PC-9 (cell line): Measurements from ENCODE around the gene GPR35. TPM values are rescaled to one million over a fixed set of nuclear protein-coding genes. Genes with fewer than 3 reads are reported as not detected.
A peak's percentile ranks its signal among the peaks of the same experiment; 100 is the strongest.

Experiments used
- BruUV-seq: library from RNA; stranded (reverse); fragments of 400-500 nt; replicated peaks from 2 replicates; lab custom pipeline; 2021; lab: Mats Ljungman, UMichigan
- CTCF ChIA-PET: fragments of 300-600 bp; sonication (Branson Sonifier 250); formaldehyde crosslinking; loops from one replicate; lab custom pipeline; 2022; ENCODE audit warnings: antibody characterized with exemption; lab: Charles Lee
- POLR2A ChIA-PET: fragments of 300-600 bp; sonication (Branson Sonifier 250); formaldehyde crosslinking; loops from one replicate; lab custom pipeline; 2022; ENCODE audit warnings: antibody characterized with exemption; ENCODE audit not compliant: unreplicated experiment; lab: Charles Lee
- DNase-seq, 2 experiments: peaks; one replicate each; pipeline versions ENCODE4 v3.0.0 to v3.0.0-alpha.2; 2015 to 2022; ENCODE audit warnings: mixed read lengths in 1 of 2
- H2AFZ ChIP-seq: fragments of 200-600 bp; sonication (generic); 2 replicates; pipeline ENCODE4 v1.8.1; 2017; ENCODE audit warnings: antibody characterized with exemption
- H3F3A ChIP-seq: fragments of 200-600 bp; sonication (generic); 2 replicates; pipeline ENCODE4 v1.8.1; 2017; ENCODE audit warnings: antibody characterized with exemption, mild to moderate bottlenecking, low read depth; ENCODE audit not compliant: insufficient read depth
- H3K27ac ChIP-seq: fragments of 200-600 bp; sonication (generic); 2 replicates; pipeline ENCODE4 v1.6.1; 2016; ENCODE audit warnings: mixed run types
- H3K27me3 ChIP-seq: fragments of 200-600 bp; sonication (generic); 2 replicates; pipeline ENCODE4 v1.6.1; 2016; ENCODE audit warnings: low read depth, mixed run types; ENCODE audit not compliant: insufficient read depth
- H3K36me3 ChIP-seq: fragments of 200-600 bp; sonication (generic); 2 replicates; pipeline ENCODE4 v1.6.1; 2016; ENCODE audit warnings: low read depth, mixed run types
- H3K4me1 ChIP-seq: fragments of 200-600 bp; sonication (generic); replicated peaks from 2 replicates; pipeline ENCODE4 v1.6.1; 2016; ENCODE audit warnings: mixed run types; ENCODE audit not compliant: insufficient read depth
- H3K4me2 ChIP-seq: fragments of 200-600 bp; sonication (generic); 2 replicates; pipeline ENCODE4 v1.6.1; 2017; ENCODE audit warnings: mixed run types
- H3K4me3 ChIP-seq: fragments of 200-600 bp; sonication (generic); 2 replicates; pipeline ENCODE4 v1.6.1; 2016; ENCODE audit warnings: mixed run types
- H3K79me2 ChIP-seq: fragments of 200-600 bp; sonication (generic); 2 replicates; pipeline ENCODE4 v1.6.1; 2017; ENCODE audit warnings: low read depth, mixed run types
- H3K9me2 ChIP-seq: fragments of 200-600 bp; sonication (generic); 2 replicates; pipeline ENCODE4 v1.8.1; 2017; ENCODE audit warnings: mild to moderate bottlenecking; ENCODE audit not compliant: insufficient read depth
- H3K9me3 ChIP-seq: fragments of 200-600 bp; sonication (generic); 2 replicates; pipeline ENCODE4 v1.8.1; 2016; ENCODE audit warnings: low read depth; ENCODE audit not compliant: insufficient read depth
- H4K20me1 ChIP-seq: fragments of 200-600 bp; sonication (generic); 2 replicates; pipeline ENCODE4 v1.8.1; 2017; ENCODE audit not compliant: insufficient read depth
- CTCF ChIP-seq: fragments of 200-600 bp; sonication (generic); conservative IDR thresholded peaks from 2 replicates; pipeline ENCODE4 v1.6.1; 2017; ENCODE audit warnings: mixed run types, antibody characterized with exemption, mild to moderate bottlenecking, moderate library complexity
- EZH2 ChIP-seq: fragments of 200-600 bp; sonication (generic); IDR thresholded peaks from 2 replicates; pipeline ENCODE4 v1.8.0; 2017; ENCODE audit warnings: antibody characterized with exemption, low read depth
- intact Hi-C: fragments of 100-400 bp; cut with micrococcal nuclease; formaldehyde crosslinking; loops from one replicate; pipeline ENCODE4 v1.10.0; 2022; ENCODE audit not compliant: unreplicated experiment
- total RNA-seq: library from RNA; stranded (reverse); gene quantifications from 2 replicates; pipeline ENCODE4 v1.2.3, GENCODE V29; 2021

GPR35 gene
- total RNA-seq, 1 experiment from 2014 or later, result 1.1 TPM

- H3K36me3 ChIP-seq, result no peaks in the 10 kb centered on the region
- H3F3A ChIP-seq, result peaks cover 19% of the 10 kb centered on the region; the same call in 1 of the 2 replicates
- peaks cover 73% of the 10 kb centered on the region for H3K79me2 ChIP-seq
- CTCF ChIA-PET, result interaction anchor here (0.6 to 2.4 kb wide), 4 partner anchors 17 to 73 kb away, joined by 5 to 22 read pairs (median 10); no protein-coding TSS in a partner anchor
- intact Hi-C loops, result loop anchor here (1.0 kb wide), 1 partner anchor 26 kb away; no protein-coding TSS in a partner anchor
- no peaks in the 10 kb centered on the region for H3K27me3 ChIP-seq
- TSS peak; percentile 52 for BruUV-seq
- H3K4me2 ChIP-seq, result peak overlapping the region; percentile 97
- peaks cover 22% of the 10 kb centered on the region for H4K20me1 ChIP-seq
- peak overlapping the region; percentile 94 for H2AFZ ChIP-seq
- peaks cover 32% of the 10 kb centered on the region for H3K4me1 ChIP-seq
- H3K4me3 ChIP-seq, result peak overlapping the region; percentile 83
- H3K9me3 ChIP-seq, result no peaks in the 10 kb centered on the region
- H3K9me2 ChIP-seq, result no peaks in the 10 kb centered on the region
- no peak for TF ChIP-seq CTCF
- TF ChIP-seq EZH2, result no peak
- POLR2A ChIA-PET, result interaction anchor here (0.6 to 2.4 kb wide), 7 partner anchors 21 to 1050 kb away, joined by 3 to 48 read pairs (median 7); partner anchors contain the start of genes DUSP28 and THAP4
- H3K27ac ChIP-seq, result no peak overlapping the region
- peak; percentile 57 to 62 for DNase-seq
Measured at GRCh38 chr2:240586919-240587800, 38.1 kb upstream of the GPR35 start.

GRCh38 chr2:240588006-240588655 is 37.1 kb upstream of the GPR35 start:
- no peaks in the 10 kb centered on the region for H3K27me3 ChIP-seq
- H3K79me2 ChIP-seq, result peaks cover 64% of the 10 kb centered on the region
- POLR2A ChIA-PET, result interaction anchor here (0.6 to 0.7 kb wide), 2 partner anchors 171 to 1049 kb away, joined by 3 to 4 read pairs; partner anchors contain the start of gene THAP4
- peak overlapping the region; percentile 97 for H3K4me2 ChIP-seq
- no peak overlapping the region for H3K27ac ChIP-seq
- no peak for TF ChIP-seq EZH2
- no peak for TF ChIP-seq CTCF
- H3K4me1 ChIP-seq, result peaks cover 28% of the 10 kb centered on the region
- intact Hi-C loops, result no loop called here
- H3K9me3 ChIP-seq, result no peaks in the 10 kb centered on the region
- no TSS peak for BruUV-seq
- H2AFZ ChIP-seq, result no peak overlapping the region
- peaks cover 22% of the 10 kb centered on the region for H4K20me1 ChIP-seq
- no peaks in the 10 kb centered on the region for H3K9me2 ChIP-seq
- no peaks in the 10 kb centered on the region for H3K36me3 ChIP-seq
- no peak for DNase-seq
- CTCF ChIA-PET, result interaction anchor here (0.6 to 2.4 kb wide), 4 partner anchors 8 to 843 kb away, joined by 3 to 22 read pairs (median 8); no protein-coding TSS in a partner anchor
- peak overlapping the region; percentile 83 for H3K4me3 ChIP-seq
- peaks cover 14% of the 10 kb centered on the region; the same call in 1 of the 2 replicates for H3F3A ChIP-seq

GRCh38 chr2:240588669-240589068 is 36.6 kb upstream of the GPR35 start:
- DNase-seq, result no peak
- Histone ChIP-seq H3F3A (peaks cover 11% of the 10 kb centered on the region; the same call in 1 of the 2 replicates), H2AFZ (no peak overlapping the region), H4K20me1 (peaks cover 22% of the 10 kb centered on the region), H3K79me2 (peaks cover 58% of the 10 kb centered on the region), H3K27ac (no peak overlapping the region), H3K9me2 (no peaks in the 10 kb centered on the region), H3K4me3 (no peak overlapping the region), H3K27me3 (no peaks in the 10 kb centered on the region), H3K36me3 (no peaks in the 10 kb centered on the region), H3K9me3 (no peaks in the 10 kb centered on the region), H3K4me1 (peaks cover 28% of the 10 kb centered on the region), H3K4me2 (peak overlapping the region; percentile 97)
- BruUV-seq, result no TSS peak
- ChIA-PET CTCF (interaction anchor here (0.6 kb wide), 1 partner anchor 9 kb away, joined by 3 read pairs; no protein-coding TSS in a partner anchor), POLR2A (no interaction called here)
- no peak for TF ChIP-seq CTCF
- no peak for TF ChIP-seq EZH2
- intact Hi-C loops, result no loop called here
